CD4-positive, alpha-beta memory T cell (primary cell): ENCODE results near the gene FOXF2. TPM values are rescaled to one million over a fixed set of nuclear protein-coding genes. Genes with fewer than 3 reads are reported as not detected.

Experiments used
- CTCF ChIA-PET: fragments of 350-600 bp; sonication (Branson Sonifier 250); formaldehyde crosslinking; loops from one replicate; lab custom pipeline; 2021; ENCODE audit warnings: inconsistent platforms; ENCODE audit not compliant: partially characterized antibody; lab: Charles Lee
- POLR2A ChIA-PET: fragments of 350-600 bp; sonication (Branson Sonifier 250); formaldehyde crosslinking; loops from one replicate; lab custom pipeline; 2021; ENCODE audit not compliant: partially characterized antibody; lab: Charles Lee
- DNase-seq, 5 donors: peaks; one replicate each; pipeline versions ENCODE4 v3.0.0 to v3.0.0-alpha.2; 2020 to 2022; ENCODE audit warnings: mixed read lengths in 1 of 5
- H3K27ac ChIP-seq: one replicate; pipeline ENCODE4 v1.7.0; 2013; ENCODE audit warnings: low read depth, low read length
- H3K27me3 ChIP-seq: 2 replicates; pipeline ENCODE4 v1.7.0; 2013; ENCODE audit warnings: mild to moderate bottlenecking, low read length, moderate library complexity; ENCODE audit not compliant: insufficient read depth
- H3K36me3 ChIP-seq: 2 replicates; pipeline ENCODE4 v1.7.0; 2013; ENCODE audit warnings: mild to moderate bottlenecking, low read length, moderate library complexity; ENCODE audit not compliant: insufficient read depth
- H3K4me1 ChIP-seq: 2 replicates; pipeline ENCODE4 v1.7.0; 2013; ENCODE audit warnings: mild to moderate bottlenecking, low read length, moderate library complexity; ENCODE audit not compliant: insufficient read depth
- H3K4me3 ChIP-seq, 2 donors: one replicate each; pipeline ENCODE4 v1.7.0; 2013; ENCODE audit warnings: low read length in 2 of 2, mild to moderate bottlenecking in 1 of 2
- H3K9me3 ChIP-seq, 2 donors: one replicate each; pipeline ENCODE4 v1.7.0; 2013; ENCODE audit warnings: low read length in 2 of 2, control low read depth in 1 of 2; ENCODE audit not compliant: control insufficient read depth in 1 of 2
- H3K27ac Mint-ChIP-seq, 7 donors: one replicate each; pipeline ENCODE4 v1.8.0; 2020 to 2021; ENCODE audit warnings: mixed read lengths in 7 of 7, mild to moderate bottlenecking in 6 of 7, inconsistent platforms in 3 of 7, moderate library complexity in 3 of 7
- H3K27me3 Mint-ChIP-seq, 2 donors: one replicate each; pipeline ENCODE4 v1.8.0; 2020 to 2021; ENCODE audit warnings: mixed read lengths in 2 of 2
- H3K36me3 Mint-ChIP-seq, 2 donors: one replicate each; pipeline ENCODE4 v1.8.0; 2020 to 2021; ENCODE audit warnings: mixed read lengths in 2 of 2, inconsistent platforms in 1 of 2, mild to moderate bottlenecking in 1 of 2
- H3K4me1 Mint-ChIP-seq, 4 donors: one replicate each; pipeline ENCODE4 v1.8.0; 2020 to 2021; ENCODE audit warnings: mixed read lengths in 4 of 4, mild to moderate bottlenecking in 1 of 4
- H3K4me3 Mint-ChIP-seq, 8 donors: one replicate each; pipeline ENCODE4 v1.8.0; 2020 to 2021; ENCODE audit warnings: mixed read lengths in 8 of 8, mild to moderate bottlenecking in 7 of 8, moderate library complexity in 6 of 8, inconsistent platforms in 3 of 8
- H3K9me3 Mint-ChIP-seq, 8 donors: one replicate each; pipeline ENCODE4 v1.8.0; 2020 to 2021; ENCODE audit warnings: mixed read lengths in 8 of 8, mild to moderate bottlenecking in 5 of 8, inconsistent platforms in 3 of 8, moderate library complexity in 1 of 8
- intact Hi-C: fragments of 100-400 bp; cut with micrococcal nuclease; formaldehyde crosslinking; loops from one replicate; pipeline ENCODE4 v1.15.1; 2023
- polyA plus RNA-seq, 2 donors: library from polyadenylated mRNA; unstranded; fragments of 300-500 nt; fragmentation: Illumina TruSeq; gene quantifications; one replicate each; pipeline ENCODE4 v1.2.3, GENCODE V29; 2021
- total RNA-seq, 2 experiments: library from RNA; stranded (reverse); gene quantifications; one replicate each; pipeline ENCODE4 v1.2.3, GENCODE V29; 2021

Gene FOXF2
- total and polyA plus RNA-seq, 4 experiments from 2014 or later: not detected

DNA sequence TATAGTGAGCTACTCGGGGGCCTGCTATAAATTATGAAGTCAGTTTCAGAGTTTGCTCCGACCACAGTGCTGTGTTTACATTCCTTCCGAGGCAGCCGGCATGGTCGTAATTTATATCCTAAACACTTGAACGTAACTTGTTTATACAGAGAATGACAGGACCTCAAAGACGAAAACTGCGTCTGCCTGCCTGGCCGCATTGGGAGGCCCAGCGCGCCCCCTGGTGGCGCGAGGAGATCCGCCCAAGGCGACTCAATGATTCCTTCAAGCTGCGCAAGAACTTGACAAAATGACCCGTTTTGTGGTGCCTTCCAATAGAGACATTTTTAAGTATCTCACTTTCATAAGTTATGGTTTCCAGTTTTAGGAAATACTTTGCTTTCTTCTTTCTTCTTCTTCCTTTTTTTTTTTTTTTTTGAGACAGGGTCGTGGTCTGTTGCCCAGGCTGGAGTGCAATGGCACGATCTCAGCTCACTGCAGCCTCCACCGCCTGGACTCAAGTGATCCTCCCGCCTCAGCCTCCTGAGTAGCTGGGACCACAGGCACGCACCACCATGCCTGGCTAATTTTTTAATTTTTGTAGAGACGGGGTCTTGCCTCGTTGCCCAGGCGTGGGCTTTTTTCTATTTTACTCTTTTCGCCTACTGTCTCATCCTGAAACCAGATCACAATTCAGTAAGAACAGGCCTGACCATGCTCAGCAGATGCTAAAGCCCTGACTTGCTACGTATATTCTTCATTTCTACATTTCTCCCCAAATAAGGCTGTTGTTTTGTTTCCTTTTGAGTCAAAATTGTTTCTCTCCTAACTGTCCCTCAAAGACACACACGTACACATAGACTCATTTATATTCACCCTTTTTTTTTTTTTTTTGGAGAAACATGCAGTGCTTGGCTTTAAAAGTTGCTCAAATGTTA, 7.8 kb downstream of the FOXF2 start:
- Histone ChIP-seq H3K36me3 (no peaks in the 10 kb centered on the region), H3K27me3 (peaks cover 24% of the 10 kb centered on the region), H3K27ac (no peak overlapping the region), H3K4me3 (no peak overlapping the region), H3K4me1 (no peaks in the 10 kb centered on the region), H3K9me3 (no peaks in the 10 kb centered on the region)
- Mint-ChIP-seq H3K27me3 (peaks cover 42 to 49% of the 10 kb centered on the region in 2 donors), H3K36me3 (no peaks in the 10 kb centered on the region), H3K9me3 (no peaks in the 10 kb centered on the region), H3K4me3 (peak overlapping the region in 5 of 8 donors; percentile 0 to 62 (median 31)), H3K27ac (peak overlapping the region in 2 of 7 donors; percentile 30 to 37), H3K4me1 (peaks cover 5 to 18% (median 10%) of the 10 kb centered on the region in 4 donors)
- ChIA-PET POLR2A (no interaction called here), CTCF (interaction anchor here (0.6 to 4.7 kb wide), 23 partner anchors 8 to 1217 kb away, joined by 3 to 88 read pairs (median 3); no protein-coding TSS in a partner anchor)
- peak; percentile 54 to 63 (median 60) for DNase-seq
- intact Hi-C loops: loop anchor here (1.0 to 5.0 kb wide), 4 partner anchors 600 to 1008 kb away; no protein-coding TSS in a partner anchor

DNA sequence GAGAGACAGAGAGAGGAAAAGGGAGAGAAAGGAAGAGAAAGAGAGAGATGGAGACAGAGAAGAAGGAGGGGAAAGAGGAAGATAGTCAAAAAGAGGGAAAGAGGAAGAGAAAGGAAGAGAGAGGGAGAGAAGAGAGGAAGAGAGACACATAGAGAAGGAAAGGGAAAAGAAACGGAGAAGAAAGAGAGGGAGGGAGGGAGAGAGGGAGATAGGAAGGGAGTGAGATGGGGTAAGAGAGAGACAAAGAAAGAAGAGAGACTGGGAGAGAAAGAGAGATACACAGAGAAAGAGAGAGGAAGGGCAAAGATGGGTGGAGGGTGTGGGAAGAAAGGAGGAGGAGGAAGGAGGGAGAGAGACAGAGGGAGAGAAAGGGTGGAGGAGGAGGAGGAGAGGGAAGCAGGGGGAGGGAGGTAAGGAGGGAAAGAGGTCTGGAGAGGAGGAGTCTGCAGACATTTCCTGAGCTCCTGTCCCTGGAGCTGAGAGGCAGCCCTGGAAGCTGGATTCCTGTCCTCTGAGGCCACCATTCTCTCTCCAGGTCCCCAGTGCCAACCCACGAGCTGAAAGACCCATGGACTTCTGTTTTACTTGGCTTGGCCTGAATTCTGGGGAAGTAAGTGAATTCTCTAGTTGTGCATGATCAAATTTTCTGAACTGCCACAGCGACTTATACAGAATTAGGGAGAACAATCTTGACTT, 9.9 kb downstream of the FOXF2 start:
- CTCF ChIA-PET: interaction anchor here (2.0 kb wide), 1 partner anchor 806 kb away, joined by 7 read pairs; no protein-coding TSS in a partner anchor
- intact Hi-C loops: loop anchor here (5.0 kb wide), 1 partner anchor 677 kb away; no protein-coding TSS in a partner anchor
- Histone ChIP-seq H3K4me3 (no peak overlapping the region), H3K27ac (no peak overlapping the region), H3K9me3 (no peaks in the 10 kb centered on the region), H3K4me1 (no peaks in the 10 kb centered on the region), H3K36me3 (no peaks in the 10 kb centered on the region), H3K27me3 (peaks cover 14% of the 10 kb centered on the region)
- Mint-ChIP-seq H3K9me3 (no peaks in the 10 kb centered on the region), H3K27me3 (peaks cover 36 to 39% of the 10 kb centered on the region in 2 donors), H3K4me1 (peaks cover 5 to 16% (median 8%) of the 10 kb centered on the region in 4 donors), H3K36me3 (no peaks in the 10 kb centered on the region), H3K4me3 (no peak overlapping the region), H3K27ac (no peak overlapping the region)
- DNase-seq: no peak
- POLR2A ChIA-PET: no interaction called here

- CTCF ChIA-PET: interaction anchor here (0.6 to 2.0 kb wide), 2 partner anchors 600 to 807 kb away, joined by 4 to 7 read pairs; no protein-coding TSS in a partner anchor
- Histone ChIP-seq H3K4me1 (no peaks in the 10 kb centered on the region), H3K27me3 (peaks cover 10% of the 10 kb centered on the region), H3K4me3 (no peak overlapping the region), H3K9me3 (no peaks in the 10 kb centered on the region), H3K36me3 (no peaks in the 10 kb centered on the region), H3K27ac (no peak overlapping the region)
- Mint-ChIP-seq H3K4me1 (peaks cover 5 to 11% (median 5%) of the 10 kb centered on the region in 4 donors), H3K27ac (no peak overlapping the region), H3K27me3 (peaks cover 27 to 31% of the 10 kb centered on the region in 2 donors), H3K36me3 (no peaks in the 10 kb centered on the region), H3K4me3 (no peak overlapping the region), H3K9me3 (no peaks in the 10 kb centered on the region)
- intact Hi-C loops: no loop called here
- no peak for DNase-seq
- POLR2A ChIA-PET: no interaction called here
Measured at GRCh38 chr6:1400126-1400850, 10.9 kb downstream of the FOXF2 start.

DNA sequence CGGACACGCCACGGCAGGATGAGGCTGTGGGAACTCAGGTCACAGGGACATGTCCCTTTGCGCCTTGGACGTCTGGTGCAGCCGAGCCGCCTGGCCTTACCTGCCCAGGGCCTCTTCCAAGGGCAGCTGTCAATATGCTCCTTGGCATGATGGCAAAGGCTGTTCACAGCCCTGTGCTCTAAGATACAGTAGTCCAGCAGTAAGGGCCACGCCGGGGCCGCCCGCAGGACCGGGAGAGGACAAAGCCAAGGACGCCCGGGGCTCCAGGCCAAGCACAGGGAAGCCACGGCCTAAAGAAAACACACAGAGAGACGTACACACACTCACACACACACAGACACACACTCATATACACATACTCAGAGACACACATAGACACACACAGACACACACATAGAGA, 13.0 kb downstream of the FOXF2 start:
- Mint-ChIP-seq H3K9me3 (no peaks in the 10 kb centered on the region), H3K36me3 (no peaks in the 10 kb centered on the region), H3K27ac (no peak overlapping the region), H3K4me1 (peaks cover 0 to 4% (median 2%) of the 10 kb centered on the region in 4 donors), H3K27me3 (peaks cover 12 to 16% of the 10 kb centered on the region in 2 donors), H3K4me3 (no peak overlapping the region)
- H3K4me1 ChIP-seq: no peaks in the 10 kb centered on the region
- DNase-seq: no peak
- H3K36me3 ChIP-seq: no peaks in the 10 kb centered on the region
- no peaks in the 10 kb centered on the region for H3K9me3 ChIP-seq
- no peak overlapping the region for H3K4me3 ChIP-seq
- ChIA-PET CTCF (interaction anchor here (1.6 kb wide), 1 partner anchor 12 kb away, joined by 3 read pairs; no protein-coding TSS in a partner anchor), POLR2A (no interaction called here)
- H3K27ac ChIP-seq: no peak overlapping the region
- H3K27me3 ChIP-seq: no peaks in the 10 kb centered on the region
- intact Hi-C loops: no loop called here

DNA sequence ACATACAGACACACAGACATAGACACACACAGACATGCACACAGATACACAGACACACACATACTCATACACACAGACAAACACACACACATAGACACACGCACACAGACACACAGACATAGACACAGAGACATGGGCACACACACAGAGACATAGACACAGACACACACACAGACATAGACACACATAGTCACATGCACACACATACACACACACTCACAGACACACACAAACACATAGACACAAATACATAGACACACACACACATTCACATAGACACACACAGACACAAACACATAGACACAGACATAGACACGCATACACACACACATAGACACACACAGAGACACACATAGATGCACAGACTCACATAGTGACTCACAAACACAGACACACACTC, 13.5 kb downstream of the FOXF2 start:
- intact Hi-C loops: no loop called here
- DNase-seq: no peak
- no peak overlapping the region for H3K27ac Mint-ChIP-seq
- Histone ChIP-seq H3K36me3 (no peaks in the 10 kb centered on the region), H3K9me3 (no peaks in the 10 kb centered on the region), H3K4me3 (no peak overlapping the region), H3K27me3 (no peaks in the 10 kb centered on the region), H3K4me1 (no peaks in the 10 kb centered on the region), H3K27ac (no peak overlapping the region)
- CTCF ChIA-PET: interaction anchor here (1.6 kb wide), 1 partner anchor 12 kb away, joined by 3 read pairs; no protein-coding TSS in a partner anchor
- no peaks in the 10 kb centered on the region for H3K9me3 Mint-ChIP-seq
- POLR2A ChIA-PET: no interaction called here
- no peak overlapping the region for H3K4me3 Mint-ChIP-seq
- no peaks in the 10 kb centered on the region for H3K36me3 Mint-ChIP-seq
- peaks cover 10 to 13% of the 10 kb centered on the region in 2 donors for H3K27me3 Mint-ChIP-seq
- no peaks in the 10 kb centered on the region for H3K4me1 Mint-ChIP-seq

- Histone ChIP-seq H3K9me3 (no peaks in the 10 kb centered on the region), H3K27me3 (no peaks in the 10 kb centered on the region), H3K36me3 (no peaks in the 10 kb centered on the region), H3K27ac (no peak overlapping the region), H3K4me1 (no peaks in the 10 kb centered on the region), H3K4me3 (no peak overlapping the region)
- Mint-ChIP-seq H3K9me3 (no peaks in the 10 kb centered on the region), H3K27me3 (peaks cover 10 to 12% of the 10 kb centered on the region in 2 donors), H3K27ac (no peak overlapping the region), H3K4me3 (no peak overlapping the region), H3K4me1 (no peaks in the 10 kb centered on the region), H3K36me3 (no peaks in the 10 kb centered on the region)
- no peak for DNase-seq
- intact Hi-C loops: no loop called here
- ChIA-PET POLR2A (no interaction called here), CTCF (no interaction called here)
Measured at GRCh38 chr6:1403851-1404712, 14.7 kb downstream of the FOXF2 start.
